Measurements from ENCODE around the gene PRR5L. TPM values are rescaled to one million over a fixed set of nuclear protein-coding genes. Genes with fewer than 3 reads are reported as not detected.

The PRR5L gene
- total RNA-seq, 4 donors from 2014 or later: 4.7 to 11.5 (median 6.0) TPM

DNA sequence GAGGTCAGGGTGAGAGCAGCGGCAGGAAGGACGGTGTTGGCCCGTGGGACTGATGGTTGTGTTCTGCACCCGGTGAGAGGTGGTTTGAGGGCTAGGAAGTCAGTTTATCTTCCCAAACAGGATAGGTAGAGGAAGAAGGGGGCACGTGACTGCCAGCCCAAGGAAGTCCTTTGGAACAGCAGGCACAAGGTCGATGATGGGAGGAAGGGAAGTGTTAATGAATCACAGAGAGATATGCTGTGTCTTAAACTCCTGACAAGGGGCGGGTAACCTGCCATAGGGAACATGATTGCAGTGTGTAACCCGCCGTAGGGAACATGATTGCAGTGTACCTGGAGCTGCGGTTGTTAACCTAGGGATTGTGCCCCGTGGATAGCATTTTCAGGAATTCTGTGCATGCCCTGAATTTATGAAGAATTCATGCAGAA is 49.0 kb downstream of the PRR5L start:
- Histone ChIP-seq H3K27ac (no peak overlapping the region), H3K36me3 (no peaks in the 10 kb centered on the region)

DNA sequence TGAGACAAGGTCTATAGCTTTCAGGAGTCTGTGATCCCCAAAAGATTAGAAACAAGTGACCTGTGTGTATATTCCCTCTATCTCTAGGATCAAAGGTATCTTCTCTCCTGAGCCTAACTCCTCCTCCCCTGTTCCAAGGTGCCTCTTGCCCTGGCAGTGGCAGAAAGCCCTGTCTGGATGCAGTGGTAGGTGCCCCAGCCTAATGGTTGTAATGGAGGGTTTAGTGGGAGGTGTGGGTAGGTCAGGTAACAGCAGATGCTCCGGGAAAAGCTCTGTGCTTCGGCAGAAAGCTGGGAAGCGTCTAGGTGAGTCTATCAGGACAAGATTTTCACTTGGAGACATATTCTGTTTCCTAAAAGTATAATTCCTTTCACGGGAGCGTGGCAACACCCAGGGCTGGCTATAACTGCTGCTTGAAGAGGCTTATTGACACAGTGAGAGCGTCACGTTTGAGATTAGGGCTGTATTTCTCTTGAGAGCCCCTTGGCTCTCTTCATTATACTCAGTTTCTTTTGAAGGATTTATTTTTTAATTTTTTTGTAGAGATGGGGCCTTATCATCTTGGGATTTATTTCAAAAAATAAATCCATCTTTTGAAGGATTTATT is 49.5 kb downstream of the PRR5L start:
- Histone ChIP-seq H3K4me3 (replicated peaks in 1 of 3) (no peak overlapping the region), H3K27ac (no peak overlapping the region), H3K4me1 (no peaks in the 10 kb centered on the region), H3K27me3 (no peaks in the 10 kb centered on the region), H3K9me3 (no peaks in the 10 kb centered on the region), H3K36me3 (no peaks in the 10 kb centered on the region)
- no peak for TF ChIP-seq POLR2A (IDR thresholded peaks at IDR 0.05)
- TF ChIP-seq, protein P1, sequence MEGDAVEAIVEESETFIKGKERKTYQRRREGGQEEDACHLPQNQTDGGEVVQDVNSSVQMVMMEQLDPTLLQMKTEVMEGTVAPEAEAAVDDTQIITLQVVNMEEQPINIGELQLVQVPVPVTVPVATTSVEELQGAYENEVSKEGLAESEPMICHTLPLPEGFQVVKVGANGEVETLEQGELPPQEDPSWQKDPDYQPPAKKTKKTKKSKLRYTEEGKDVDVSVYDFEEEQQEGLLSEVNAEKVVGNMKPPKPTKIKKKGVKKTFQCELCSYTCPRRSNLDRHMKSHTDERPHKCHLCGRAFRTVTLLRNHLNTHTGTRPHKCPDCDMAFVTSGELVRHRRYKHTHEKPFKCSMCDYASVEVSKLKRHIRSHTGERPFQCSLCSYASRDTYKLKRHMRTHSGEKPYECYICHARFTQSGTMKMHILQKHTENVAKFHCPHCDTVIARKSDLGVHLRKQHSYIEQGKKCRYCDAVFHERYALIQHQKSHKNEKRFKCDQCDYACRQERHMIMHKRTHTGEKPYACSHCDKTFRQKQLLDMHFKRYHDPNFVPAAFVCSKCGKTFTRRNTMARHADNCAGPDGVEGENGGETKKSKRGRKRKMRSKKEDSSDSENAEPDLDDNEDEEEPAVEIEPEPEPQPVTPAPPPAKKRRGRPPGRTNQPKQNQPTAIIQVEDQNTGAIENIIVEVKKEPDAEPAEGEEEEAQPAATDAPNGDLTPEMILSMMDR (IDR thresholded peaks at IDR 0.05): no peak
- no peak for DNase-seq
- 59 to 72% methylated on average over 7 of the region's 7 CpGs for WGBS, 2 donors
- intact Hi-C loops (cut with DNase I): no loop called here

More for the DNA sequence above, 49.0 kb downstream of the PRR5L start:
- Histone ChIP-seq H3K4me3 (replicated peaks in 1 of 3) (no peak overlapping the region), H3K4me1 (no peaks in the 10 kb centered on the region), H3K9me3 (no peaks in the 10 kb centered on the region), H3K27me3 (no peaks in the 10 kb centered on the region)
- intact Hi-C loops (cut with DNase I): no loop called here
- 78 to 79% methylated on average over 11 of the region's 11 CpGs for WGBS, 2 donors
- DNase-seq: no peak
- TF ChIP-seq POLR2A (IDR thresholded peaks at IDR 0.05): no peak
- TF ChIP-seq, protein P1 (IDR thresholded peaks at IDR 0.05): no peak

DNA sequence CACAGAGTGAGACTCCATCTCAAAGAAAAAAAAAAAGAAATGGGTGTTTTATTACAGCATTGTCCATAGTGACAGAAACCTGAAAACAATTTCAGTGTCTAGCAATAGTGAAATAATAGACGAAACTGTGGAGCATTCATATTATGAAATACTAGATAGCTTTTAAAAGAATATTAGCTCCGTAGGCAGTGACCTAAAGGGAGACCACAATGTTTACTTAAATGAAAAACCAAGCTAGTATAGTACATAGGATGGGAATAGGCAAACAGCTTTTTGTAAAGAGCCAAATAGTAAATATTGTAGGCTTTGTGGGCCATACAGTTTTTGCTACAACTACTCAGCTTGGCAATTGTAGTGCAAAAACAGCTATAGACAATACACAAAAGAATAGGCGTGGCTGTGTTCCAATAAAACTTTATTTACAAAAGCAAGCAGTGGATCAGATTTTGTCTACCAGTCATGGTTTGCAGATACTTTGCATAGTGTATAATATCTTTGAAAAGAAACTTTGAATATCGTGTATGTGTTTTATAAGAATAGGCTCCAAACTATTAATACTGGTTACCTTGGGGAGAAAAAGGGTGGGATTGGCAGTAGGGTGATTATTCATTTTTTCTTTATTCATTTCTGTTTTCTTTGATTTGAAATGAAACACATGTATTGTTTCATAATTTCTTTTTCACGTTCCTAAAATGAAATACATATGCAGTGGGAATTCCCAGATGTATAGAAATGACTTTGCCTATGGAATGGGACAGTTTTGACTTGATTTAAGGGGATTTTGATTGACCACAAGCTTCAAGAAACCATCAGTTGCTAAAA is 50.7 kb downstream of the PRR5L start:
- Histone ChIP-seq H3K27me3 (no peaks in the 10 kb centered on the region), H3K9me3 (no peaks in the 10 kb centered on the region), H3K4me1 (no peaks in the 10 kb centered on the region), H3K36me3 (no peaks in the 10 kb centered on the region), H3K27ac (no peak overlapping the region), H3K4me3 (replicated peaks in 1 of 3) (no peak overlapping the region)
- no peak for DNase-seq
- WGBS, 2 donors: 83 to 85% methylated on average over 5 of the region's 5 CpGs
- no peak for TF ChIP-seq POLR2A (IDR thresholded peaks at IDR 0.05)
- TF ChIP-seq, protein P1 (IDR thresholded peaks at IDR 0.05): no peak
- intact Hi-C loops (cut with DNase I): no loop called here

DNA sequence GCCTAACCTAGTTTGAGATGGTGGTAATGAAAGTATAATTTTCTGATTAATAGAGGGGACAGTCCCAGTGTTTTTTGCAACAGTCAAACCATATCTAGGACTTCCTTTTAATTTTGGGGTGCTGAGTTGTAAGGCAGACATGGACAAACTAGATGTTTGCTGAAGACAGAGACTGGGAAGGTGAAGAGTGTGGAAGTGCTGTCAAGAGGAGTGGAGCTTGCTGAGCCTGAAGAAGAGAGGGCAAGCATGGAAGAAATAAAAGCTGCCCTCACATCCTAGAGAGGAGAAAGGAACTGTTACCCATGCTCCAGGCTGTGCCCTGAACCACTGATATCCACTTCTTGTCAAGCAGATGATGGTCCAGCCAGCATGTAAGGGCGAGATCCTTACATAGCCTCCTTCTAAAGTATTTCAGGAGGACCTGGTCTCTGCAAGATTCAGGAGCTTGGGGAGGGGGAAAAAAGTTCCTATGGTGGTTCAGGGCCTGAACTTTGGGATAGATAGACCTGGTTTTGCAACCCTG is 51.4 kb downstream of the PRR5L start:
- WGBS, 2 donors: 80 to 92% methylated on average over 1 of the region's 1 CpG
- H3K4me3 ChIP-seq (replicated peaks in 1 of 3): no peak overlapping the region
- no peaks in the 10 kb centered on the region for H3K36me3 ChIP-seq
- DNase-seq: no peak
- H3K4me1 ChIP-seq: no peaks in the 10 kb centered on the region
- no peak overlapping the region for H3K27ac ChIP-seq
- H3K9me3 ChIP-seq: no peaks in the 10 kb centered on the region
- TF ChIP-seq, protein P1 (IDR thresholded peaks at IDR 0.05): no peak
- no peak for TF ChIP-seq POLR2A (IDR thresholded peaks at IDR 0.05)
- intact Hi-C loops (cut with DNase I): no loop called here
- no peaks in the 10 kb centered on the region for H3K27me3 ChIP-seq

Measured in thyroid gland (tissue), 4 donors.